Right lobe of liver (tissue), 4 donors: ENCODE results near the gene SLC24A3.

ENCODE experiments used
- CTCF ChIP-seq, 4 donors: fragments of 200-600 bp in 3 of 4; fragments of 450-650 bp in 1 of 4; IDR thresholded peaks; one replicate each; pipeline versions ENCODE4 v1.5.1 to v1.8.0; 2016 to 2022; ENCODE audit warnings: antibody characterized with exemption in 4 of 4, mild to moderate bottlenecking in 2 of 4
- POLR2A ChIP-seq: fragments of 450-650 bp; IDR thresholded peaks from one replicate; pipeline ENCODE4 v1.6.1; 2017; ENCODE audit warnings: antibody characterized with exemption, mild to moderate bottlenecking
- donor health status: DM: no; HTN: no; CAD: no.
- donor health status: DM: no; HTN: no; CAD: no.
- donor health status: DM: no; HTN: yes; CAD: no.

GRCh38 chr20:19564261-19564660, 351.8 kb downstream of the SLC24A3 start:
- TF ChIP-seq CTCF (IDR thresholded peaks at IDR 0.05) (no peak), POLR2A (no peak)
